Measurements from ENCODE around the gene USP37. TPM values are rescaled to one million over a fixed set of nuclear protein-coding genes. Genes with fewer than 3 reads are reported as not detected.

USP37 gene
- polyA plus RNA-seq, 2 of the 4 experiments (the other 2 are of a cell fraction): 5.1 to 12.8 TPM

DNA sequence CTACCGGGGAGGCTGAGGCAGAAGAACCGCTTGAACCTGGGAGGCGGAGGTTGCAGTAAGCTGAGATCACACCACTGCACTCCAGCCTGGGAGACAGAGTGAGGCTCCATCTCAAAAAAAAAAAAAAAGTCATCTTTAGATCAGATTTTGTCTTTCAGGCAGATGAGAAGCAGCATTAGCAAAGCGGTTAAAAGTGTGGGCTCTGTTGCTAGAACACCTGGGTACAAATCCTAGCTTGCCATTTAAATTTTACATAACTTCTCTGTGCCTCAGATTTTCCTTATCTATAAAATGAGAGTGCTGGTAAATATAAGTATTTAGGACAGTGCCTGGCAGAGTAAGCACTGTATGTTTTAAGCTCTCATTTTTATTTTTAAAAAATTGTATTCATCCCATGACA is 8.7 kb upstream of the USP37 start:
- CTCF ChIA-PET: interaction anchor here (0.6 to 1.5 kb wide), 2 partner anchors 10 to 75 kb away, joined by 3 to 4 read pairs; no protein-coding TSS in a partner anchor
- FAIRE-seq (no peak), DNase-seq (ENCODE audit: low read depth in 1 of 2, low spot score in 1 of 2) (no peak), ATAC-seq (no peak)
- POLR2A ChIA-PET: interaction anchor here (0.6 kb wide), 1 partner anchor 13 kb away, joined by 4 read pairs; no protein-coding TSS in a partner anchor
- no peak overlapping the region for H3K4me2 ChIP-seq
- peaks cover 29% of the 10 kb centered on the region for H3K4me1 ChIP-seq
- no peaks in the 10 kb centered on the region for H3K9me3 ChIP-seq
- WGBS (ENCODE audit: missing lambda C conversion rate): 95% methylated on average over 4 of the region's 4 CpGs
- TF ChIP-seq RAD21 (conservative IDR thresholded peaks at IDR 0.05 in 1 of 2, IDR thresholded peaks at IDR 0.05 in 1 of 2): no peak
- TF ChIP-seq RARB (CRISPR knock-in tag; IDR thresholded peaks at IDR 0.05): no peak
- TF ChIP-seq, protein P1, sequence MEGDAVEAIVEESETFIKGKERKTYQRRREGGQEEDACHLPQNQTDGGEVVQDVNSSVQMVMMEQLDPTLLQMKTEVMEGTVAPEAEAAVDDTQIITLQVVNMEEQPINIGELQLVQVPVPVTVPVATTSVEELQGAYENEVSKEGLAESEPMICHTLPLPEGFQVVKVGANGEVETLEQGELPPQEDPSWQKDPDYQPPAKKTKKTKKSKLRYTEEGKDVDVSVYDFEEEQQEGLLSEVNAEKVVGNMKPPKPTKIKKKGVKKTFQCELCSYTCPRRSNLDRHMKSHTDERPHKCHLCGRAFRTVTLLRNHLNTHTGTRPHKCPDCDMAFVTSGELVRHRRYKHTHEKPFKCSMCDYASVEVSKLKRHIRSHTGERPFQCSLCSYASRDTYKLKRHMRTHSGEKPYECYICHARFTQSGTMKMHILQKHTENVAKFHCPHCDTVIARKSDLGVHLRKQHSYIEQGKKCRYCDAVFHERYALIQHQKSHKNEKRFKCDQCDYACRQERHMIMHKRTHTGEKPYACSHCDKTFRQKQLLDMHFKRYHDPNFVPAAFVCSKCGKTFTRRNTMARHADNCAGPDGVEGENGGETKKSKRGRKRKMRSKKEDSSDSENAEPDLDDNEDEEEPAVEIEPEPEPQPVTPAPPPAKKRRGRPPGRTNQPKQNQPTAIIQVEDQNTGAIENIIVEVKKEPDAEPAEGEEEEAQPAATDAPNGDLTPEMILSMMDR (IDR thresholded peaks at IDR 0.05): no peak
- TF ChIP-seq CHD4 (IDR thresholded peaks at IDR 0.05; ENCODE audit: borderline replicate concordance): no peak
- no peak for TF ChIP-seq CHD2 (IDR thresholded peaks at IDR 0.05; ENCODE audit: low read length, partially characterized antibody)
- TF ChIP-seq MAX (IDR thresholded peaks at IDR 0.05): no peak
- TF ChIP-seq RFX5 (IDR thresholded peaks at IDR 0.05): no peak
- no peak for TF ChIP-seq JUN (IDR thresholded peaks at IDR 0.05)
- no peak for TF ChIP-seq NFE2L2 (conservative IDR thresholded peaks at IDR 0.05; ENCODE audit: low read length)
- no peak for TF ChIP-seq GATA3 (IDR thresholded peaks at IDR 0.05; ENCODE audit: borderline replicate concordance)
- no peak for TF ChIP-seq REST (IDR thresholded peaks at IDR 0.05)
- TF ChIP-seq NPAS2 (CRISPR knock-in tag; IDR thresholded peaks at IDR 0.05; ENCODE audit: borderline replicate concordance): no peak
- no peak for TF ChIP-seq HEYL (CRISPR knock-in tag; IDR thresholded peaks at IDR 0.05)
- TF ChIP-seq POLR2AphosphoS2 (conservative IDR thresholded peaks at IDR 0.05; ENCODE audit: low read length): no peak
- no peak for TF ChIP-seq ZSCAN20 (CRISPR knock-in tag; IDR thresholded peaks at IDR 0.05)
- TF ChIP-seq MAFK (IDR thresholded peaks at IDR 0.05; ENCODE audit: partially characterized antibody): no peak
- TF ChIP-seq CBX8 (IDR thresholded peaks at IDR 0.05): no peak
- TF ChIP-seq FOXS1 (CRISPR knock-in tag; IDR thresholded peaks at IDR 0.05): no peak
- no peak for TF ChIP-seq CBX2 (IDR thresholded peaks at IDR 0.05; ENCODE audit: borderline replicate concordance, low read depth)
- H3K4me3 ChIP-seq: no peak overlapping the region
- H3K27ac ChIP-seq: no peak overlapping the region

GRCh38 chr2:218570850-218571249 is 2.7 kb upstream of the USP37 start:
- no peak for DNase-seq (ENCODE audit: low read depth in 1 of 2, low spot score in 1 of 2)
- TF ChIP-seq TP53 (CRISPR knock-in tag; IDR thresholded peaks at IDR 0.05) (no peak), RARB (CRISPR knock-in tag; IDR thresholded peaks at IDR 0.05) (no peak), PHF8 (IDR thresholded peaks at IDR 0.05; ENCODE audit: borderline replicate concordance, low read depth) (no peak), HOXA7 (CRISPR knock-in tag; IDR thresholded peaks at IDR 0.05) (no peak), RCOR1 (IDR thresholded peaks at IDR 0.05; ENCODE audit: low read depth, low read length) (no peak), ZC3H11A (IDR thresholded peaks at IDR 0.05) (no peak), ATOH8 (CRISPR knock-in tag; IDR thresholded peaks at IDR 0.05; ENCODE audit: low read depth) (no peak), CBX2 (IDR thresholded peaks at IDR 0.05; ENCODE audit: borderline replicate concordance, low read depth) (no peak), ZSCAN20 (CRISPR knock-in tag; IDR thresholded peaks at IDR 0.05) (no peak)
- no peak for FAIRE-seq
- Histone ChIP-seq H3K4me1 (peaks cover 22% of the 10 kb centered on the region), H3K4me2 (peak overlapping the region; percentile 89), H3K27ac (no peak overlapping the region), H3K9me3 (no peaks in the 10 kb centered on the region), H3K4me3 (peak overlapping the region; percentile 74; the same call in 2 of the 3 replicates)
- 40% methylated on average over 6 of the region's 6 CpGs for WGBS (ENCODE audit: missing lambda C conversion rate)
- CTCF ChIA-PET: interaction anchor here (0.7 kb wide), 1 partner anchor 95 kb away, joined by 4 read pairs; no protein-coding TSS in a partner anchor
- POLR2A ChIA-PET: no interaction called here
- no peak for ATAC-seq
